AG04450 (cell line): Measurements from ENCODE around the gene USP14. TPM values are rescaled to one million over a fixed set of nuclear protein-coding genes. Genes with fewer than 3 reads are reported as not detected.

Experiments
- CTCF ChIA-PET: fragments of 300-600, 350-600 bp; formaldehyde crosslinking; extraction: SDS; loops from one replicate; lab custom pipeline; 2022; ENCODE audit warnings: antibody characterized with exemption, inconsistent platforms; lab: Charles Lee
- POLR2A ChIA-PET: fragments of 350-600 bp; formaldehyde crosslinking; extraction: SDS; loops from one replicate; lab custom pipeline; 2021; ENCODE audit warnings: antibody characterized with exemption, inconsistent platforms; lab: Yijun Ruan, JAX
- DNase-seq: peaks from one replicate; pipeline ENCODE4 v3.0.0-alpha.2; 2011; ENCODE audit warnings: low read depth, low spot score
- H3K27ac ChIP-seq: one replicate; pipeline ENCODE4 v1.5.1; 2012; ENCODE audit warnings: low read depth, low read length, control low read depth
- H3K27me3 ChIP-seq: one replicate; pipeline ENCODE4 v1.6.0; 2012; ENCODE audit warnings: low read length; ENCODE audit not compliant: control insufficient read depth, insufficient read depth
- H3K4me3 ChIP-seq: 2 replicates; pipeline ENCODE4 v1.5.1; 2011; ENCODE audit warnings: mild to moderate bottlenecking, low read depth, low read length, control low read depth
- H3K9me3 ChIP-seq: 2 replicates; pipeline ENCODE4 v1.5.1; 2012; ENCODE audit warnings: low read length; ENCODE audit not compliant: control insufficient read depth, insufficient read depth
- polyA plus RNA-seq: library from polyadenylated mRNA; depleted of rRNA; stranded (reverse); fragments of >200 nt; gene quantifications from 2 replicates; pipeline ENCODE4 v1.2.3, GENCODE V29; 2011
- TF ChIP-seq, protein P1 (sequence below): IDR thresholded peaks from 2 replicates; pipeline ENCODE4 v1.5.1; 2011; ENCODE audit warnings: low read depth, low read length, control low read depth, inconsistent platforms

USP14 gene
- polyA plus RNA-seq, 1 experiment, result 39.7 TPM

DNA sequence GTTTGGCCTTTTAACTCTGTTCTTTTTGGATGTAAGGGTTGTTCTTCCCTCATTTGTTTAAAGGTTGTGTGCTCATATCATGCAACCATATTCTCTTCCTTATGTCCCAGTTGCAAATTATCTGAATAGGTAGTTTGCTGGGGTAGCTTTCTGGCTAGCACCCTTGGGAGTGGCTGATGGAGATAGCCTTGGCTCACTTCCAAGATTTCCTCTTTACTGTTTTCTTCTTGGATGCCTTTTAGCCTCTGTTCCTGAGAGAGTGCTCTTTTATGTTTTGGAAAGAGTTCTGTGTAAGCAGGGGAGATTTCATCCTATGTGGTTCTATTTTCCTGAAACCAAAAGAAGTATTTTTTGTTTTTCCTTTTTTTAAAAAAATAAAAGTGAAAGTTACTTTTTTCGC lies 25.4 kb downstream of the USP14 start:
- CTCF ChIA-PET, result no interaction called here
- H3K4me3 ChIP-seq, result no peak overlapping the region
- DNase-seq, result no peak

DNA sequence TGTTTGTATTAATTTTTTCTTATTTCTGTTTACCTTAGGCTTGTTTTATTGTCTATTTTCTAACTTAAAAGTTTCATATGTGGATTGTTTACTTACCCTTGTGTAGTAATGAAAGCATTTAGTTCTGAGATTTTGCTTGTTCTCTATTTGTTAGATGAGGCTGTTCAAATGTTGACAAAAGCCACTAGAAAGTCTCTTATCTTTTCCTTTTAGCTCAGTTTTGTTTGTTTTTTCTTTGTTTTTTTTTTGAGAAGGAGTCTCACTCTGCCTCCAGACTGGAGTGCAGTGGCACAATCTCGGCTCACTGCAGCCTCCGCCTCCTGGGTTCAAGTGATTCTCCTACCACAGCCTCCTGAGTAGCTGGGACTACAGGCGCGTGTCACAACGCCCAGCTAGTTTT lies 30.9 kb downstream of the USP14 start:
- TF ChIP-seq, protein P1, sequence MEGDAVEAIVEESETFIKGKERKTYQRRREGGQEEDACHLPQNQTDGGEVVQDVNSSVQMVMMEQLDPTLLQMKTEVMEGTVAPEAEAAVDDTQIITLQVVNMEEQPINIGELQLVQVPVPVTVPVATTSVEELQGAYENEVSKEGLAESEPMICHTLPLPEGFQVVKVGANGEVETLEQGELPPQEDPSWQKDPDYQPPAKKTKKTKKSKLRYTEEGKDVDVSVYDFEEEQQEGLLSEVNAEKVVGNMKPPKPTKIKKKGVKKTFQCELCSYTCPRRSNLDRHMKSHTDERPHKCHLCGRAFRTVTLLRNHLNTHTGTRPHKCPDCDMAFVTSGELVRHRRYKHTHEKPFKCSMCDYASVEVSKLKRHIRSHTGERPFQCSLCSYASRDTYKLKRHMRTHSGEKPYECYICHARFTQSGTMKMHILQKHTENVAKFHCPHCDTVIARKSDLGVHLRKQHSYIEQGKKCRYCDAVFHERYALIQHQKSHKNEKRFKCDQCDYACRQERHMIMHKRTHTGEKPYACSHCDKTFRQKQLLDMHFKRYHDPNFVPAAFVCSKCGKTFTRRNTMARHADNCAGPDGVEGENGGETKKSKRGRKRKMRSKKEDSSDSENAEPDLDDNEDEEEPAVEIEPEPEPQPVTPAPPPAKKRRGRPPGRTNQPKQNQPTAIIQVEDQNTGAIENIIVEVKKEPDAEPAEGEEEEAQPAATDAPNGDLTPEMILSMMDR, result no peak
- Histone ChIP-seq H3K27me3 (no peaks in the 10 kb centered on the region), H3K27ac (no peak overlapping the region), H3K9me3 (no peaks in the 10 kb centered on the region), H3K4me3 (no peak overlapping the region)
- CTCF ChIA-PET, result no interaction called here
- POLR2A ChIA-PET, result interaction anchor here (0.6 kb wide), 1 partner anchor 17 kb away, joined by 4 read pairs; no protein-coding TSS in a partner anchor
- DNase-seq, result no peak

More for the DNA sequence above, 25.4 kb downstream of the USP14 start:
- H3K27ac ChIP-seq, result no peak overlapping the region
- H3K9me3 ChIP-seq, result no peaks in the 10 kb centered on the region
- POLR2A ChIA-PET, result no interaction called here
- H3K27me3 ChIP-seq, result no peaks in the 10 kb centered on the region
- TF ChIP-seq, protein P1, result no peak

DNA sequence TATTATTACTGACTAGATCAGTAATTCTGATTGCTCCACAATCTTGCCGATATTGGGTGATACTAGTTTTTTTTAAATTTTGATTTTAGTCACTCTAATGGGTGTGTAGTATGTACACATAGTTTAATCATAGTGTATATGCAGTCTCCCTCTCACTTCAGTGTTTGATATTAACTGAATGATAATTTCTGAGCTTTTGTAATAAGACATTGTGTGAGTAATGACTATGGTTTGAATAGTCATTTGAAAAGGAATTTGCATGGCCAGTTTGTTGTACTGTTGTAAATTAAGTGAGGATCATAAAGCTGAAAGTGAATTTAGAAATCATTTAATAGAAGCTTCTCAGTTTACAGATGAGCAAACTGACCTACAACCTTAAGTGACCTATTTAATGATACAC lies 33.4 kb downstream of the USP14 start:
- DNase-seq, result no peak
- TF ChIP-seq, protein P1, result no peak
- H3K27ac ChIP-seq, result no peak overlapping the region
- no peaks in the 10 kb centered on the region for H3K9me3 ChIP-seq
- no peaks in the 10 kb centered on the region for H3K27me3 ChIP-seq
- no peak overlapping the region for H3K4me3 ChIP-seq
- ChIA-PET CTCF (interaction anchor here (0.8 to 0.9 kb wide), 2 partner anchors 21 to 648 kb away, joined by 3 read pairs; no protein-coding TSS in a partner anchor), POLR2A (no interaction called here)

DNA sequence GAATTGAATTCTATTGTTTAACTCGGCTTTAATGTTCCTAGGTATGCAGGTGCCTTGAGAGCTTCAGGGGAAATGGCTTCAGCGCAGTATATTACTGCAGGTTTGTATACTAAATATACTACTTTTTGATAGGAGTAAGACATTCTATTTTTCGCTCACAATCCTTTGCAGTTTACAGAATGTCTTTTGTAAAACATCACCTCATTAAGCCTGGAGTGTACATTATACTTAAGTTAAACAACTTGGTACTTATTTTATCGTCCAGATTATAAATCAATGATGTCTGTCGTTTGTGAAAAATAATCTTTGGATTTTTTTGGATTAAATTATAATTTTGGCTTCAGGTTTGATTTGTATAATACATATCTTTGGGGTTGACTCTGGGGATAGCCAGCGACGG lies 34.4 kb downstream of the USP14 start:
- Histone ChIP-seq H3K27me3 (no peaks in the 10 kb centered on the region), H3K27ac (no peak overlapping the region), H3K4me3 (no peak overlapping the region), H3K9me3 (no peaks in the 10 kb centered on the region)
- CTCF ChIA-PET, result interaction anchor here (0.9 kb wide), 1 partner anchor 20 kb away, joined by 3 read pairs; no protein-coding TSS in a partner anchor
- TF ChIP-seq, protein P1, result no peak
- POLR2A ChIA-PET, result no interaction called here
- no peak for DNase-seq

DNA sequence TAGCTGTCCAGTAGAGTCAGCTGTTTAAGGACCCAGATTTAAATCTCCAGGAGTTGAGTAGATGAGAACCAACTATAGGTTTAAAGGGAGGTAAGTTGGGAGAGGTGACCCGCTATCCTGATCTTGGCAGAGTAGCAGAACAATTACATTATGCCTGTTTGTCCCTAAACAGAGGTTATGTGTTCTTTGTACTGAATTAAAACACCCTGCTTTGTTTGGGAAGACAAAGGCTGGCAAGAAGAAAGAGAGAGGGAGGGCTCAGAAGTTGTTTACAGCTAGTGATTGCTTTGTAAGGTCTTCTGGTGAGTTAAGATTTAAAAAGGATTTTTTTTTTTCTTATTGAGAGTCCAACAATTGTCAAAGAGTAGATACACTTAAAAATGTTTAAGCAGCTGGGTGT lies 37.3 kb downstream of the USP14 start:
- CTCF ChIA-PET, result interaction anchor here (0.5 kb wide), 1 partner anchor 506 kb away, joined by 3 read pairs; no protein-coding TSS in a partner anchor
- Histone ChIP-seq H3K27me3 (no peaks in the 10 kb centered on the region), H3K4me3 (no peak overlapping the region), H3K9me3 (no peaks in the 10 kb centered on the region), H3K27ac (no peak overlapping the region)
- POLR2A ChIA-PET, result no interaction called here
- TF ChIP-seq, protein P1, result no peak
- no peak for DNase-seq
